ENCODE results near the gene NLGN1.

Gene NLGN1

DNA sequence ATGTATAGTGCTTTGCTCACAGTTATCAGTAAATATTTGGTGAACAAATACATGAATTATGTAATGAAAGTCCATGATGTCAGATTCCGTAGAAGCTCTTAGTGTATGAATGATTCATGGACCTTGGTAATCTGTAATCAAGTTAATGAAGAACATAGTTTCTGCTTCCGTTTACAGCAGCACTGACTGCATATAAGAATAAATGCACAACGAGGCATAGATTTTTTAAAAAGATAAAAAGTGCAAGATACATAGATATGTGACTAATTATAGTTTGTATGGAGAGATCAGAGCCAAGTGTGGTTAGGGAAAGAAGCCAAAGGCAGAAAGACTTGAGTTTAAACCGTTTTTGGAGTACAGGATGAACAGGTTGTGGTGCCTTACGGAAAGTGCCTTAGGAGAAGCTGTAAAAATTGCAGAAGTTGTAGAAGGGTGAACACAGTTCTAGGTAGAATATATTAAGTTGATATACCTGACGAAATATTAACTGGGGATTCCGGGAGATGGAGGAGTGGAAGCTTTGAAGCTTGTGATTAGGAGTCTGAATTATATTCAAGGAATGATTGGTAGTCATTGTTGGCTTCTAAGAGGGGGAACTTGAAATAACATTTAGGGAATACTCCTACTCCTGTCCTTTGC is 293.1 kb downstream of the NLGN1 start:
- peak; percentile 82; the same call in 1 of the 2 replicates for TF ChIP-seq JUND (IDR thresholded peaks at IDR 0.05; ENCODE audit: low read depth)
- DNase-seq (ENCODE audit: low read depth in 1 of 2, low spot score in 1 of 2): peak; percentile 51 to 82
- in situ Hi-C loops (cut with HindIII; ENCODE audit: low pct_unique_long_range_greater_than_20kb, low sequenced_read_pairs): no loop called here

- in situ Hi-C loops (cut with HindIII; ENCODE audit: low pct_unique_long_range_greater_than_20kb, low sequenced_read_pairs): no loop called here
- TF ChIP-seq JUND (IDR thresholded peaks at IDR 0.05; ENCODE audit: low read depth): no peak
- DNase-seq (ENCODE audit: low read depth in 1 of 2, low spot score in 1 of 2): no peak
Observed at GRCh38 chr3:173699353-173699752, 301.8 kb downstream of the NLGN1 start.

DNA sequence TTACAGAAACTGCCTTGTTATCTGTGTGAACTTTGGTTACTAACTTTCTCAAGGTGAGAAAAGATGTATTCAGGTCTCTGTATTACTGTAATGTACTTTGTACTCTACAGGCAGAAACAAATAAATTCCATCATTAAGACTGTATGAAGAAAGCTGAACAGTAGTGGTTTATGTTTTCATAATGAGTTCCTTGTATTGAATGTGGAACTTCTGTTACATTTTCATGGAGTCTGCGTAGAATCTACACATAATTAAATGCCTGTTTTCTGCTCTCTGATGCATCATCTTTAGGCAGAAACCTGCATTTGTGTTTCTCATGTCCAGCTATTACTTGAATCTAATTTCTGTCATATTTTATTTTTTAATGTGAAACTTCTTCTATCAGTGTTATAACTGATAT is 302.8 kb downstream of the NLGN1 start:
- in situ Hi-C loops (cut with HindIII; ENCODE audit: low pct_unique_long_range_greater_than_20kb, low sequenced_read_pairs): no loop called here
- DNase-seq (ENCODE audit: low read depth in 1 of 2, low spot score in 1 of 2): no peak
- no peak for TF ChIP-seq JUND (IDR thresholded peaks at IDR 0.05; ENCODE audit: low read depth)

DNA sequence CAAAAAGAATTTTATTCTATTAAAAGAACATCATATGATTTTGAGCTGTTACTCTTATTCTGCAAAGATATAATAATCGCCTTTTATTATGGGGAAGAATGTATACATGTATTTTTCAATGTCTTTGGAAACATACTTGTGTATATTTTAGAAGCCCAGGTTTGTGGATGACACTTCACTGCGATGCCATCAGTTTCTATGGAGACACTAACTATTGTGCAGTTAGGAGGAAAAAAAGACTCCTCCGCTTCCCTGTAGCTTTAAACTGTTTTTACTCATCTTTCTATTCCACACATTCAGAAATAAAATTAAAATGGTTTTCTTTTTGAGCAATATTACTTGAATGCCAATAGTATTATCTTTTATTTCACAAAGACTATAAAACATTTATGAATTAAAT is 305.0 kb downstream of the NLGN1 start:
- TF ChIP-seq JUND (IDR thresholded peaks at IDR 0.05; ENCODE audit: low read depth): no peak
- in situ Hi-C loops (cut with HindIII; ENCODE audit: low pct_unique_long_range_greater_than_20kb, low sequenced_read_pairs): no loop called here
- DNase-seq (ENCODE audit: low read depth in 1 of 2, low spot score in 1 of 2): no peak

- no peak for TF ChIP-seq JUND (IDR thresholded peaks at IDR 0.05; ENCODE audit: low read depth)
- DNase-seq (ENCODE audit: low read depth in 1 of 2, low spot score in 1 of 2): no peak
- in situ Hi-C loops (cut with HindIII; ENCODE audit: low pct_unique_long_range_greater_than_20kb, low sequenced_read_pairs): no loop called here
Observed at GRCh38 chr3:173703771-173704170, 306.2 kb downstream of the NLGN1 start.

DNA sequence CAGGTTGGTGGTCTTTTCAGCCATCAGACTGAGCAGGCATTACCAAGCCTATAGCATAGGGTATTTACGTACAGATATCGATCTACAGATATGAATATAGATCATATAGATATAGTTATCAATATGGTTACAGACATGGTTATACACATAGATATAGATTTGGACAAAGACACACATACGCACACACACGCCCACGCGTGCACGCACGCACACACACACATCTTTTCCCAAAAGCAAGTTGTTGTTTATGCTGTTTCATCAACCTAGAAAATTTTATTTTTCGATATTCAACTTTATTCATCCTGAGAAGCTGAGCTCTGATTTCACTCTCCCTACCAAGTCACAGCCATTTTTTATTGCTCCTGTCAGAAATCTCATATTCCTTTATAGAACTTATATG is 309.1 kb downstream of the NLGN1 start:
- no peak for DNase-seq (ENCODE audit: low read depth in 1 of 2, low spot score in 1 of 2)
- in situ Hi-C loops (cut with HindIII; ENCODE audit: low pct_unique_long_range_greater_than_20kb, low sequenced_read_pairs): no loop called here
- TF ChIP-seq JUND (IDR thresholded peaks at IDR 0.05; ENCODE audit: low read depth): no peak

- in situ Hi-C loops (cut with HindIII; ENCODE audit: low pct_unique_long_range_greater_than_20kb, low sequenced_read_pairs): no loop called here
- no peak for DNase-seq (ENCODE audit: low read depth in 1 of 2, low spot score in 1 of 2)
- TF ChIP-seq JUND (IDR thresholded peaks at IDR 0.05; ENCODE audit: low read depth): no peak
Observed at GRCh38 chr3:173708191-173708590, 310.6 kb downstream of the NLGN1 start.

- TF ChIP-seq JUND (IDR thresholded peaks at IDR 0.05; ENCODE audit: low read depth): no peak
- in situ Hi-C loops (cut with HindIII; ENCODE audit: low pct_unique_long_range_greater_than_20kb, low sequenced_read_pairs): no loop called here
Observed at GRCh38 chr3:173709026-173709425, 311.5 kb downstream of the NLGN1 start.

GRCh38 chr3:173711619-173712018 is 314.1 kb downstream of the NLGN1 start:
- peak; percentile 49; the same call in 1 of the 2 replicates for TF ChIP-seq JUND (IDR thresholded peaks at IDR 0.05; ENCODE audit: low read depth)
- in situ Hi-C loops (cut with HindIII; ENCODE audit: low pct_unique_long_range_greater_than_20kb, low sequenced_read_pairs): no loop called here
- peak; percentile 55 to 66 for DNase-seq (ENCODE audit: low read depth in 1 of 2, low spot score in 1 of 2)

More at GRCh38 chr3:173709026-173709425, 311.5 kb downstream of the NLGN1 start:
- no peak for DNase-seq (ENCODE audit: low read depth in 1 of 2, low spot score in 1 of 2)

GRCh38 chr3:173719585-173719984 is 322.0 kb downstream of the NLGN1 start:
- TF ChIP-seq JUND (IDR thresholded peaks at IDR 0.05; ENCODE audit: low read depth): no peak
- in situ Hi-C loops (cut with HindIII; ENCODE audit: low pct_unique_long_range_greater_than_20kb, low sequenced_read_pairs): no loop called here
- DNase-seq (ENCODE audit: low read depth in 1 of 2, low spot score in 1 of 2): no peak

- in situ Hi-C loops (cut with HindIII; ENCODE audit: low pct_unique_long_range_greater_than_20kb, low sequenced_read_pairs): no loop called here
- DNase-seq (ENCODE audit: low read depth in 1 of 2, low spot score in 1 of 2): no peak
- no peak for TF ChIP-seq JUND (IDR thresholded peaks at IDR 0.05; ENCODE audit: low read depth)
Observed at GRCh38 chr3:173725507-173725906, 328.0 kb downstream of the NLGN1 start.

DNA sequence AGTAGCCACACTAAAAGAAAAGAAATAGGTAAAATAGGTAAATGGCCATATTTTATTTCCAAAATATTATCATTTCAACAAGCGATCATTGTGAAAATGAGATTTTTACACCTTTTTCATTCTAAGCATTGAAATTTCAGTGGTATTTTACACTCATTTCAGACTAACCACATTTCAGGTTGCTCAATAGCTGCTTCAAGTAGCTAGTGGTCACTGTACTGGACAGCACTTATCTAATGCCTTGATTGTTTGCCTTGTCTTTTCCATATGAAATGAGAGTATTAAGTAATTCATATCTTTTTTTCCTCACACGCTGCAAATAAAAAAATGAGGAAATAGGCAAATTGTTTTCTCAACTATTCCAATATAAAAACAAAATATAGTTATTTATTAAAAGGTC is 332.8 kb downstream of the NLGN1 start:
- no peak for DNase-seq (ENCODE audit: low read depth in 1 of 2, low spot score in 1 of 2)
- in situ Hi-C loops (cut with HindIII; ENCODE audit: low pct_unique_long_range_greater_than_20kb, low sequenced_read_pairs): no loop called here
- TF ChIP-seq JUND (IDR thresholded peaks at IDR 0.05; ENCODE audit: low read depth): no peak

DNA sequence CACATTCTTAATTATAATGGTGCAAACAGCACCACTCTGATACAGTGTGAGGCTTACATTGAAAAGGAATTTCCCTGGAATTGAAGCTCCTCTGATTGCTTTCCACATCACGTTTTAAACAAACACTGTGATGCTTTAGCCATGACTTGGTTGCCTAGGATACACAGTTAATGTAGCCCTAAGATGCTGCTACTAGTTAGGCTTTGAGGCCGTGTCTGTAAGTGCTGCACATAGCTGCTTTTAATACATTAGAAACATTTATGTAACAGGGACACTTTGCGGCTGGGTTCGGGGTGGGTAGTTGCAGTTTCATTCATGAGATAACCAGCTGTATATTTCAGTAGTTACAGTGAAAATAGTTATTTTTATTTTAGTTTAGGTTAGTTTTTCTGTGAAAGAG is 334.7 kb downstream of the NLGN1 start:
- DNase-seq (ENCODE audit: low read depth in 1 of 2, low spot score in 1 of 2): no peak
- TF ChIP-seq JUND (IDR thresholded peaks at IDR 0.05; ENCODE audit: low read depth): no peak
- in situ Hi-C loops (cut with HindIII; ENCODE audit: low pct_unique_long_range_greater_than_20kb, low sequenced_read_pairs): no loop called here

GRCh38 chr3:173733029-173733652 is 335.6 kb downstream of the NLGN1 start:
- no peak for TF ChIP-seq JUND (IDR thresholded peaks at IDR 0.05; ENCODE audit: low read depth)
- in situ Hi-C loops (cut with HindIII; ENCODE audit: low pct_unique_long_range_greater_than_20kb, low sequenced_read_pairs): no loop called here
- peak; percentile 18 to 68 for DNase-seq (ENCODE audit: low read depth in 1 of 2, low spot score in 1 of 2)
